HG03097 (cell line): Measurements from ENCODE around the gene DBX1.
"Not testable (repeated sequence)": the region's sequence is repeated elsewhere in the genome, so short reads cannot be mapped to it uniquely, and the experiment has no call there.

Experiments
- ATAC-seq: cut with Tn5 transposase; IDR thresholded peaks from one replicate; pipeline ENCODE4 v1.9.1; 2021; ENCODE audit not compliant: unreplicated experiment, low FRiP score

Gene DBX1, protein sequence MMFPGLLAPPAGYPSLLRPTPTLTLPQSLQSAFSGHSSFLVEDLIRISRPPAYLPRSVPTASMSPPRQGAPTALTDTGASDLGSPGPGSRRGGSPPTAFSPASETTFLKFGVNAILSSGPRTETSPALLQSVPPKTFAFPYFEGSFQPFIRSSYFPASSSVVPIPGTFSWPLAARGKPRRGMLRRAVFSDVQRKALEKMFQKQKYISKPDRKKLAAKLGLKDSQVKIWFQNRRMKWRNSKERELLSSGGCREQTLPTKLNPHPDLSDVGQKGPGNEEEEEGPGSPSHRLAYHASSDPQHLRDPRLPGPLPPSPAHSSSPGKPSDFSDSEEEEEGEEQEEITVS

DNA sequence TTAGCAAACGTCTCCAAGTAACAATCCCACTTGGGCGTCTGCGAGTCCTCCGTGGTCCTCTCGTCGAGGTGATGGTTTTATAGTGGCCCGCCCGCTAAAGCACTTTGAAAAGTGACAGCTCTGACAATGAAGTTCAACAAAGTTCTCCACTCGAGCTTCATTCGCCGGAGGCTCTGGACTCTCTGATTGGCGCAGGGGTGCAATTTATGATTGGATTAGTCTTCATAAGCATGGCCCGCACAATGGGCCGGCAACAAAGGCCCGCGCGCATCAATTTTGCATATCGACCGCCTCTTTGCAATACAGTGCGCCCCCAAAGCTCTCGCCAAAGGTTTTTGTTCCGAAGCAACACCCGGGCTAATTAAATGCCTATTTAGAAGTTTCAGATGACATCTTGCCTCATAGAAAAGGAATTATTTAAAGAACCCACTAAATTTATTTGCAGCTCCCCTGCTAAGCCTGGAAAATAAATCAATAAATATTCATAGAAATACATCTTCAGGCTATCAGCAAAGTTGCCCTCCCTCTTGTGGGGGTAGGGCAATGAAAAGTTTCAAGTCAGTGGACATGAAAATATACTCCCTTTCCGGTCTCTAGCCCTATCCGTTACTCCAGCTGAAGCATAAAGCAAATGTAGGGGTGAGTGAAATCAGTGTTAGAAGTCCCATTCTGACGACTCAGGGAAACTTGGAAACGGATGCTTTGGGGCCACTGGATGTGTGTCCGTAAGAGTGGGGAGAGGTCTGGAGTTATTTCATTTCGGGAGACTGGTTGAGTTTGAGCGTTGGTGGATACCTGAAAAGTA lies at the start of gene DBX1:
Gene DBX1 (minus strand): TSS at position 51 of the 805 bp plus-strand sequence. CDS start 151 bp downstream, outside the sequence.
- no peak for ATAC-seq

DNA sequence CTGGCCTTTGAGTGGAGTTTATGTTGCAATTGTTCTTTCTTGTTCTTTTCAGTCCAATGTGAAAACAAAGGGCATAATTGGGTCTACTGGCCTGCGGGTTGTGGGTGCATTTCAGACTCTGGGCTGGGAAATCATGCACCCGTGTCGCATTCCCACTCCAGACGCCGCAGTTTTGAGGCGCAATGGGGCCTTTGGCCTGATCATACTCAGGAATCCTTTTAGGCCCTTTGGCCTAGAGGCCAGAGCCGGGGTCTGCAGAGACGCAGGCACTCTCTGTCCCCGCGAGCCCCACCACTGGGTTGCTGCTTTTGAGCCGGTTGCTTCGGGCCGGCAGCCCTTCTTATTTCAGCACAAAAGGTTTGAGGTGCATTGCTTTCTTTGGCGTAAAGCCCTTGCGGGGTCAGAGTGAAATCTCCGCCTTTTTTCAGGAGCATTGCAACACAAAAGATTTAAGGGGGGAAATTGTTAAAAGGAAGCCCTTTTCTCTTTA lies 48.4 kb upstream of the DBX1 start:
- ATAC-seq, result no peak

DNA sequence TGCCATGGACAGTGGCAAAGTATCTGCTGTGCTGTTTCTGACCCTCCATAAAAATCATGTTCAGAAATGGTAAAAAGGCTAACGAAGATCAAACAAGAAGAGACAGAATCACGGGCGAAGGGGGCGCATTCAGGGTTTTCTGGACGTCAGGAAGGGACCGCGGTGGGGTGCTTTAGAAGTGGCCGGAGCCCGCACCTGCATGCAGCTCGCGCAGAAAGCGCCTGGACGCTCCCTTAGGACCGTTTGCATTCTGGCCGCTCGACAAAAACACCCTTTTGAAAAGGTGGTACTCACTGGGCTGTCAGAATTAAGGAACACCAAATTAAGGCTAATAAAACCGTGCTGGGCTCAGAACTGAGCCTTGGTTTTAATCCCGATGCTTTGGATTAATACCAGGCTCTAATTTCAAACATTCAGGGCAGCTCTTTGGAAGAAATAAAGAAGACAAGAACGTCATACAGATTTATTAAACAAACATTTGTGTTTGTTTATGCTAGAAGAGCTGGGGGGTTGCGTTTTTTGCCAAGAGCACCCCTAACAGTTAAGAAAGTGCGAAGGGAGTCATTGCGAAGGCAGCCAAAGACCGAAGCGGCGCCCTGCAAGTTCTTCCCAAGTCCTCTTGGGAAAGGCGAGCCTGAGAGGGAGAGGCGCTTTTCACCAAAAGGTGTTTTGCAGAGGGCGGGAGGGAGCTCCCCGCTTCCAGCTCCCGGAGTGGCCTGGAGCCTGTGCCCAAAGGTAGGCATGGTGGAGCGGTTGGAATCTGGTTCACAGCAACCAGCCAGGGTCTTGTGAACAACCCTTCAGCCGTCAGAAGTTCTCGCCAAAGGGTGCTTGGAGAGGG lies 47.7 kb upstream of the DBX1 start:
- no peak for ATAC-seq

GRCh38 chr11:20205807-20206206 lies 45.5 kb upstream of the DBX1 start:
- ATAC-seq, result no peak

- no peak for ATAC-seq
These were observed 44.4 kb upstream of the DBX1 start for GRCh38 chr11:20204681-20205080.

DNA sequence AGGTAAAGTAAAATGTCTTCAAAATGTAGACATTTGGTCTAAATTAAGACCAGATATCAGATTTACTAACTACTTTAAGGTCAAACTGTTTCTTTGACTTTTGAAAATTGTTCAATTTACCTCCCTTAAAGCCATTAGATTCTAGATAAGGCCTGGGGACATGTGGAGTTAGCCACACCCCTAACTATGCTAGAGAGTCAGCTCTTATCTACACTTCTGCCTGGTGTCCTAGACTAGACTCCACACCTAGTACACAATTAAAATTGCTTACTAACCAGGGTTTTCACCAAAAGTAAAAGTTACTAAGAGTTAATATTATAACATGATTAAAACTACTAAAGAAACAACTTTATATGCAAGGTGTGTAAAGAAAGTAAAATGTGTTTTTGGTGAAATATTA lies 43.6 kb upstream of the DBX1 start:
- ATAC-seq, result no peak

- ATAC-seq, result no peak
These were observed 41.0 kb upstream of the DBX1 start for GRCh38 chr11:20201231-20201630.

GRCh38 chr11:20200331-20200955 lies 40.2 kb upstream of the DBX1 start:
- not testable (repeated sequence) for ATAC-seq

DNA sequence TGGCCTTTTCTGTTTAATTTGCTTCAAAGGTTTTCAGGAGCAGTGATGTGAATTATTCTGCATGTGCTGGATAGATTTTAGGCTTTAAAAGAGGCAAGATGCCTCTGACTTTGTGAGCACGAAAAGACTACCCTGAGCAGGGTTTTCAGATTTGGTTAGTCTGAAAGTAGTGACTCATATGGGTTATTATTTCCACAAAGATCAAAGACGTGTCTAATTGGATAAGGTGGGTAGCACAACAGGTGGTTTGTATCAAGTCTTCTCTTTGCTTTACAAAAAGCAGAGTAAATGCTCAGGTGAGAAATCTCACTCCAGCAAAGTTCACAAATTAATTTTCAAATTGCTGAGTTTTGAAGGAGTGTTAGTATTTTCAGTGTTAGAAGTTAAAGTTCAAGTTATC lies 37.6 kb upstream of the DBX1 start:
- no peak for ATAC-seq

DNA sequence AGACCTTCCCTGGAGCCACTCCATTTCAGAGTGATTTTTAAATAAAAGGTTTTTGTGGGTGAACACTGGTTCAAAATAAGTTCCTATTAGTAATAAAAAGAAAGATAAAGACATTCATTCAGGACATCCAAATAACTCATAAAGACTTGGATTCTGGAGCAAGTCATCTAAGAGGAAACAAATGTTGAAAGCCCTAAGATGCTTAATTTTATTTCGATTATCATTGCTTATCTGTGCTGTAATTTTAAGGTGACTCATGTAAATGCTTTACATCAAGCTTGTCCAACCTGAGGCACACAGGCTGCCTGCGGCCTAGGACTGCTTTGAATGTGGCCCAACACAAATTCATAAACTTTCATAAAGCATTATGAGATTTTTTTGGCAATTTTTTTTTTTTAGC lies 34.2 kb upstream of the DBX1 start:
- ATAC-seq, result no peak

- ATAC-seq, result no peak
These were observed 33.0 kb upstream of the DBX1 start for GRCh38 chr11:20193307-20193706.

- no peak for ATAC-seq
These were observed 32.4 kb upstream of the DBX1 start for GRCh38 chr11:20192641-20193040.

DNA sequence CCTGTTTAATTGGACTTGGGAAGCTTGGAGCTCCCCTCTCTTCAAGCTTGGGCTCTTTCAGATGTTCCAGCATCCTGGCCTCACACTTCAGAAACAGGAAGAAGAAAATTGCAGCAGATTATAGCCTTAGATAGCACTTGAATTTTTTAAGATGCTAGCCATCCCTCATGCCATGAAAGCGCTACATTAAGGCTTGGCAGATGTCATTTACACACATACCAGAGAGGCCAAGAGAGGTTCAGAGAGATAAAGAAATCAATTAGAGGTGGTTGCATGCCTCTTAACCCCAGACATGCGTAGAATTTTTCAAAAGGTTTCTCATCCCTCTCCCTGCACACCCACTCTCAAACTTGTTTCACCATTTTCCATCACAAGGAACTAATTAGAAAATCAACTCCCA lies 31.9 kb upstream of the DBX1 start:
- ATAC-seq, result no peak

DNA sequence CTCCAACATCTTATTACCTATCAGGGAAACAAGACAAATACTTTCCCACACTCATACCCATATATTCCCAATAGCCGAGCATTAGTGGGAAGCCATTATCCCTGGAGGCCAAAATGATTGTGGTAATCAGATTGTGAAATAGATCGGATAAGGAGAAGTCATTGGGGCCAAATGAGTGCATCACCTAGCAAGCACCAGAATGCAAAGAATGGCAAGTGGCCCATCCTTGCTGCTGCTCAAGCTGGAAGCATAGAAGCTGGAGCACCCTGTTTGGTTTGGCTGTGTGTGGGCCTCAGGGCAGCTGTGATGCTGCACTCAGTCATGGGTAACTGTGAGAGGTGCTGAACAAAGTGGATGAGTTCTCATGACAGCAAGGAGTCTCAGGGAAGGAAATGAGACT lies 18.7 kb upstream of the DBX1 start:
- no peak for ATAC-seq

- ATAC-seq, result no peak
These were observed 16.9 kb upstream of the DBX1 start for GRCh38 chr11:20177136-20177535.

GRCh38 chr11:20172721-20173447 lies 12.6 kb upstream of the DBX1 start:
- ATAC-seq, result no peak

DNA sequence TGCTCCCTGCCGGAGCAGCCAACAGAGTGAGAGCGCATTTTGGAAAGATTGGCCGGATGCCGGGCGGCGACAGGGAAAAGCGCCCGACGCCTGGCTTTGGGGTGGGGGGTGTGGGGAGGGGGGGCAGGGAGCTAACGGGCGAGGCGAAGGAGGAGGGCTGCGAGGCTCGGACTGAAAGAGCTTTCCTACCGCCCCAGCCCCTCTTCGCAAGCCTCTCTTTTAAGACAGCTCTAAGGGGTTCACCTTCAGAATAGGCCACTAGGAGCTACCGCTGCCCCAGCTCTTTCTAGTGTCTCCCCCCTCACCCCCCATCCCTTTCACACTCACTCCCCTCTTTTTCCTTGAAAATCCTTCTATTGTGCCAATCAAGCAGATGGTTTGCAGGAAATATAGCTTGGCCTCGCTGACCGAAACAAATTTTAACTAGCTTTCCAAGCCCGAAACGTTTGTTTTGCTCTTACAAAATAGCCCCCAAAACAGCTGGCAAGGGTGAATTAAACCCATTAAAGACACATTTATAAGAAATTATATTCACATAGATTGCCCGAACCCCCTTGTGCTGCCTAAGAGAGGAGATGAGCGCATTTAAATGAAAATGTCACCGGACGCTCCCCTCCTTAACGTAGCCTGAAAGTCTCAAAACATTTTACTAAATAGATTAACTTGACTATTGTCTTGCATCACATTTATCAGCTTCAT lies 3.7 kb upstream of the DBX1 start:
- no peak for ATAC-seq

GRCh38 chr11:20162824-20163782 lies 2.8 kb upstream of the DBX1 start:
- no peak for ATAC-seq
